Subcutaneous adipose tissue (tissue), 4 donors: ENCODE measurements around the gene PSD2. TPM values are rescaled to one million over a fixed set of nuclear protein-coding genes. Genes with fewer than 3 reads are reported as not detected.

Source experiments
- CTCF ChIP-seq: fragments of 450-650 bp; IDR thresholded peaks from one replicate; pipeline ENCODE4 v1.5.1; 2016; ENCODE audit warnings: low read depth, mild to moderate bottlenecking, control low read depth, antibody characterized with exemption, moderate library complexity
- total RNA-seq, 4 donors: library from RNA; depleted of rRNA; stranded (reverse); fragments of >200 nt; gene quantifications; one replicate each; pipeline ENCODE4 v1.1.0, GENCODE V29; 2016

Gene PSD2
- total RNA-seq, 4 donors from 2014 or later = 0.17 TPM; not detected in 3

GRCh38 chr5:139862313-139862712 lies 66.7 kb downstream of the PSD2 start:
- TF ChIP-seq CTCF = no peak

GRCh38 chr5:139862803-139863202 lies 67.2 kb downstream of the PSD2 start:
- TF ChIP-seq CTCF = no peak

GRCh38 chr5:139863361-139863760 lies 67.8 kb downstream of the PSD2 start:
- TF ChIP-seq CTCF = no peak

- no peak for TF ChIP-seq CTCF
Measured at GRCh38 chr5:139863855-139864558, 68.4 kb downstream of the PSD2 start.

- TF ChIP-seq CTCF = no peak
Measured at GRCh38 chr5:139864716-139865483, 69.3 kb downstream of the PSD2 start.

GRCh38 chr5:139867109-139867508 lies 71.5 kb downstream of the PSD2 start:
- TF ChIP-seq CTCF = no peak

GRCh38 chr5:139867581-139867980 lies 72.0 kb downstream of the PSD2 start:
- TF ChIP-seq CTCF = no peak
